ENCODE measurements around the gene ARRDC2.
"Not testable (repeated sequence)": the region's sequence is repeated elsewhere in the genome, so short reads cannot be mapped to it uniquely, and the experiment has no call there.

Gene ARRDC2

GRCh38 chr19:17993076-17993813 lies 14.7 kb upstream of the ARRDC2 start:
- DNase-seq, result no peak

GRCh38 chr19:17996826-17997316 lies 11.1 kb upstream of the ARRDC2 start:
- peak; percentile 66 to 82 (median 73) for DNase-seq

GRCh38 chr19:17997969-17998826 lies 9.8 kb upstream of the ARRDC2 start:
- no peak for DNase-seq

- DNase-seq, result no peak
These were observed 9.2 kb upstream of the ARRDC2 start for GRCh38 chr19:17998827-17999150.

GRCh38 chr19:17999684-18000479 lies 8.1 kb upstream of the ARRDC2 start:
- DNase-seq, result no peak

GRCh38 chr19:18000480-18000914 lies 7.5 kb upstream of the ARRDC2 start:
- DNase-seq, result no peak

GRCh38 chr19:18000915-18001776 lies 6.8 kb upstream of the ARRDC2 start:
- peak; percentile 80 to 99 (median 91) for DNase-seq

GRCh38 chr19:18001777-18002345 lies 6.1 kb upstream of the ARRDC2 start:
- DNase-seq, result no peak

GRCh38 chr19:18002347-18002850 lies 5.6 kb upstream of the ARRDC2 start:
- no peak for DNase-seq

- DNase-seq, result not testable (repeated sequence)
These were observed 2.2 kb upstream of the ARRDC2 start for GRCh38 chr19:18005750-18006149.

- DNase-seq, result peak; percentile 67 to 74 (median 69)
These were observed 690 bp upstream of the ARRDC2 start for GRCh38 chr19:18007044-18007916.

- no peak for DNase-seq
These were observed 844 bp downstream of the ARRDC2 start for GRCh38 chr19:18008814-18009213.

- DNase-seq, result no peak
These were observed 1.6 kb downstream of the ARRDC2 start for GRCh38 chr19:18009412-18010066.

- no peak for DNase-seq
These were observed 2.2 kb downstream of the ARRDC2 start for GRCh38 chr19:18010149-18010548.

- DNase-seq, result no peak
These were observed 5.5 kb downstream of the ARRDC2 start for GRCh38 chr19:18013210-18014111.

- DNase-seq, result peak in 3 of 5 experiments; percentile 32 to 75 (median 36)
These were observed 6.2 kb downstream of the ARRDC2 start for GRCh38 chr19:18014197-18014596.

- DNase-seq, result no peak
These were observed 8.4 kb downstream of the ARRDC2 start for GRCh38 chr19:18016209-18016910.

Data from T-helper 2 cell (primary cell).